Measurements from ENCODE around the gene ANKRD18B. TPM values are rescaled to one million over a fixed set of nuclear protein-coding genes. Genes with fewer than 3 reads are reported as not detected.
"Not testable (repeated sequence)": the region's sequence is repeated elsewhere in the genome, so short reads cannot be mapped to it uniquely, and the experiment has no call there.

Gene ANKRD18B
- total RNA-seq, 1 donor from 2014 or later: 2.0 TPM

- DNase-seq (ENCODE audit: low spot score); intact Hi-C loops (cut with DNase I): not testable (repeated sequence)
Observed at GRCh38 chr9:33597386-33597785, 73.3 kb downstream of the ANKRD18B start.

- DNase-seq (ENCODE audit: low spot score); intact Hi-C loops (cut with DNase I): not testable (repeated sequence)
Observed at GRCh38 chr9:33598796-33599379, 74.8 kb downstream of the ANKRD18B start.

- DNase-seq (ENCODE audit: low spot score); intact Hi-C loops (cut with DNase I): not testable (repeated sequence)
Observed at GRCh38 chr9:33600911-33601310, 76.9 kb downstream of the ANKRD18B start.

GRCh38 chr9:33604249-33604648 is 80.2 kb downstream of the ANKRD18B start:
- DNase-seq (ENCODE audit: low spot score); intact Hi-C loops (cut with DNase I): not testable (repeated sequence)

GRCh38 chr9:33604936-33605335 is 80.9 kb downstream of the ANKRD18B start:
- intact Hi-C loops (cut with DNase I); DNase-seq (ENCODE audit: low spot score): not testable (repeated sequence)

GRCh38 chr9:33611358-33611757 is 87.3 kb downstream of the ANKRD18B start:
- DNase-seq (ENCODE audit: low spot score): no peak
- intact Hi-C loops (cut with DNase I): no loop called here

DNA sequence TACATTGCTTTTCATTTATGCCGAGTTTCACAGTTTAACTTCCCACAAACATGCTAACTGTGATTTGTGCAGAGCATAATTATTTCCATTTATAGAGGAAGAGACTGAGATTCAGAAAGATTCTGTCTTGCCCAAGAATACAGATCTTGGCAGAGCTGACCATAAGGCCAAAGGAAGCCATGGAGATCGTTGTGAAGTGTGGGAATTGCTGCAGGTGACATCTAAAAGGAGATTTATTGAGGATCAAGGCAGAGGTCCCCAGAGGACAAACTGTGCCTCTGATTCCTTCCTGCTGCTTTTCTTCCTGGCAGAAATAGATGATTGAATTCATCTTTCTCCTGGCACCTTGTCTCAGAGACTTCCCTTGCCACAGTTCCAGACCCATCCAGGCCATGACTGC is 88.4 kb downstream of the ANKRD18B start:
- intact Hi-C loops (cut with DNase I): not testable (repeated sequence)

DNA sequence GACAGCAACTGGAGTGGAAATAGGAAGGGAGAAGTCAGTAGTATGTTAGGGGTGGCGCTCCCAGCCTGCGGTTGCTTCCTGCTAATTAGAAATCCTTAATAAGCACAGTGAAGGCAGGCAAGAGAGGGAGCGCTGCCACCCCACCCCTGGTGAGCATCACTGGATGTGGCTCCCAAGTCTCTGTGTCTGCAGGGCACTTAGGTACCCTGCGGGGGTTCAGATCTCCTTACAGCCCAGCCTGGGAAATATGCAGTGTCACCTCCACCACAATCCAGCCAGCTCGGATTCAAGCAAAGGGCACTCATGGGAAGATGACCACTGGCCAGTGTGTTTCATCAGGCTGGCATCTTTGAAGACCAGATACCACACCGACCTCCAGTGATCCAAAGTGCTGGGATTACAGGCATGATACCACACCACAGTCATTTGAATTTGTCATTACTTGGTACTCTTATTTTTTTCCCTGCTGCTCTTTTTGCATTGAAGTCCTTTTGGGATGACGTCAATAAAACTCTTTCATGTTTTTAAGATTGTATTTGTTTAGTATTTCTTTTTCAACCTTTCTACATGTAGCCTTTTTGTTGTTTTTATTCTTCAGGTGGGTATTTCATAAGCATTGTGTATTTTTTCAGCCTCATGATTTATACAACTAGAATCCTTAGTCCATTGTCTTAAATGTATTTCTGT is 90.1 kb downstream of the ANKRD18B start:
- no peak for DNase-seq (ENCODE audit: low spot score)
- intact Hi-C loops (cut with DNase I): no loop called here

More for the DNA sequence above, 88.4 kb downstream of the ANKRD18B start:
- not testable (repeated sequence) for DNase-seq (ENCODE audit: low spot score)

GRCh38 chr9:33618370-33618769 is 94.3 kb downstream of the ANKRD18B start:
- intact Hi-C loops (cut with DNase I); DNase-seq (ENCODE audit: low spot score): not testable (repeated sequence)

DNA sequence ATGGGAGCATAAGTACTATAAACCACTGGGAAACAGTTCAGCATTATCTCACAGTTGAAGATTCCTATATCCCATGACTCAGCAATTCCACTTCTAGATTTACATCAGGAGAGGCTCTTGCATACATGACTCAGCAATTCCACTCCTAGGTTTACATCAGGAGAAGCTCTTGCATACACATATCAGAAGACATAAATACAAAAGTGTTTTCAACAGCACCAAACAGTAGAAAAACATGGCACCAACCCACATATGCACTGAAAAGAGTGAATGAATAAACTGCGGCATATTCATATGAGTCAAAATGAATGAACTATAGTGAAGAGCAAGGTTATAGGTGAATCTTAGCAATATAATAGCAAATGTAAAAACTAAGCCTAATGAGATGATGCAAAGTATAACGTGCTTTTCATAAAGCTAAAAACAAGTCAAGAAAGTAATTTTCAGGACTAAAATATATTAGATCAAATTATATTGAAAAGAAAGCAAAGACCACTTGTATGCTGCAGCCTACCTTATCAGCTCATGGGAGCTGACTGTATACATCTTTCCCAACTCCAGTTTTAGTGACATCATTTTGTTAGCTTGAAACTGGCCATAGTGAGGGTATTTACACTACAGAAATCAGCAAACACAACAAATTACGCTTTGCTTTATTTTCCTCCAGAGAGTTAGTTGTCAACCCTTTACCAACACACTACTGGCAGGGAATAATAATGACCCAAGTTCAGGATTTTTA is 95.8 kb downstream of the ANKRD18B start:
- no peak for DNase-seq (ENCODE audit: low spot score)
- intact Hi-C loops (cut with DNase I): no loop called here

DNA sequence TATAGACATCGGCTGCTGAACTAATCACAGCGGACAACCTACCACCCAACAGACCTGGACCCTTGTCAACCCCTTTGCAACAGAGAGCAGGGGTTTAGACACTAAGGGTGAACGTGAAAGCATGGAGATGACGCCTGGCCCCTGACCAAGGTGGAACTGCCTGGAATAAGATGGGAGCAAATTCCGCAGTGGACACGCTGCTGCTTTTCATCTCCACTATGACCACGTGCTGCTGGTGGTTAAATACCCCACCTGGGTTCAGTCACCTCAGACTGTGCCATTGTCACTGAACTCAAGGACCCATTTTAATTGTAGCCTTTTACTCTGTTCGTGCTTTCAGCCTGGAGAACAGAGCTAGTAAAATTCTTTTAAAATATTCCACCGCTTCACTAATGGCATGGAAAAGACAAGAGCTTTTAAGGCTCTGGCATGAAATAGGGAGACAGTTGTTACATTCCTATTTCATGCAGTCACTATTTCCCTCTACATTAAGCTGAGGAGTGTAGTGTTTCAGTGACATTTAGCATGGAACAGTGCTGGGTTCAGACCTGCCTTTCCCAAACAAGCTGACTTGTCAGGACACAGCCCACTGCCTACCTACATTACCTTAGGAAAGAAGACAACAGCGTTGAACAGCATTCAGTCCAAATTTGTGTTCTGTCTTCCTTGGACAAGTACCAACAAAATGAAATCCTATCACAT is 96.8 kb downstream of the ANKRD18B start:
- no peak for DNase-seq (ENCODE audit: low spot score)
- intact Hi-C loops (cut with DNase I): no loop called here

Other genes starting within 250 kb of the ANKRD18B start
- gene NFX1, start 233.7 kb upstream of the ANKRD18B start, total RNA-seq: 38.0 TPM
- gene AQP7, start 121.7 kb upstream of the ANKRD18B start, total RNA-seq: 80.4 TPM
- 7.7 TPM for gene AQP3, start 76.7 kb upstream of the ANKRD18B start, total RNA-seq
- gene NOL6, start 50.3 kb upstream of the ANKRD18B start, total RNA-seq: 16.7 TPM